ENCODE data around the gene DNAJC5. TPM values are rescaled to one million over a fixed set of nuclear protein-coding genes. Genes with fewer than 3 reads are reported as not detected.
A peak's percentile ranks its signal among the peaks of the same experiment; 100 is the strongest.

DNAJC5 gene
- total and polyA plus RNA-seq, 2 experiments from 2014 or later, result 7.1 to 33.5 TPM

DNA sequence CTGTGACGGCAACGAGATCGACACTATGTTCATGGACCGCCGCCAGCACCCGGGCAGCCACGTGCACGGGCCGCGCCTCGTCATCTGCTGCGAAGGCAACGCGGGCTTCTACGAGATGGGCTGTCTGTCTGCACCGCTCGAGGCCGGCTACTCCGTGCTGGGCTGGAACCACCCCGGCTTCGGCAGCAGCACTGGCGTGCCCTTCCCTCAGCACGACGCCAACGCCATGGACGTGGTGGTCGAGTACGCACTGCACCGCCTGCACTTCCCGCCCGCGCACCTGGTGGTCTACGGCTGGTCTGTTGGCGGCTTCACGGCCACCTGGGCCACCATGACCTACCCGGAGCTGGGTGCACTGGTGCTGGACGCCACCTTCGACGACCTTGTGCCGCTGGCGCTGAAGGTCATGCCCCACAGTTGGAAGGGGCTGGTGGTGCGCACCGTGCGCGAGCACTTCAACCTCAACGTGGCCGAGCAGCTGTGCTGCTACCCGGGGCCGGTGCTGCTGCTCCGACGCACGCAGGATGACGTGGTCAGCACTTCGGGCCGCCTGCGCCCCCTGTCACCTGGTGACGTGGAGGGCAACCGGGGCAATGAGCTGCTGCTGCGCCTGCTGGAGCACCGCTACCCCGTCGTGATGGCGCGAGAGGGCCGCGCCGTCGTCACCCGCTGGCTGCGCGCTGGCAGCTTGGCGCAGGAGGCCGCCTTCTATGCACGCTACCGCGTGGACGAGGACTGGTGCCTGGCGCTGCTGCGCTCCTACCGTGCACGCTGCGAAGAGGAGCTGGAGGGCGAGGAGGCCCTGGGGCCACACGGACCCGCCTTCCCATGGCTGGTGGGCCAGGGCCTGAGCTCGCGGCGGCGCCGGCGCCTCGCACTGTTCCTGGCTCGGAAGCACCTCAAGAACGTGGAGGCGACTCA, 32.7 kb upstream of the DNAJC5 start:
- Mint-ChIP-seq H3K27me3 (ENCODE audit: insufficient read depth, low read depth, poor library complexity) (peaks cover 26% of the 10 kb centered on the region), H3K36me3 (ENCODE audit: low read depth) (peaks cover 7% of the 10 kb centered on the region), H3K9me3 (no peaks in the 10 kb centered on the region), H3K4me3 (no peak overlapping the region), H3K27ac (no peak overlapping the region), H3K4me1 (peaks cover 51% of the 10 kb centered on the region)
- Histone ChIP-seq H3F3A (replicated peaks; ENCODE audit: low read depth) (peaks cover 33% of the 10 kb centered on the region), H3K9me2 (ENCODE audit: insufficient read depth) (no peaks in the 10 kb centered on the region), H3K36me3 (ENCODE audit: insufficient read depth) (no peaks in the 10 kb centered on the region), H3K79me2 (replicated peaks; ENCODE audit: insufficient read depth) (peaks cover 26% of the 10 kb centered on the region), H3K27ac (ENCODE audit: low read depth) (no peak overlapping the region), H3K4me2 (no peak overlapping the region), H2AFZ (no peak overlapping the region), H3K4me1 (ENCODE audit: insufficient read depth) (peaks cover 45% of the 10 kb centered on the region), H3K4me3 (no peak overlapping the region), H4K20me1 (replicated peaks; ENCODE audit: insufficient read depth) (peaks cover 8% of the 10 kb centered on the region; the same call in 1 of the 2 replicates), H3K27me3 (ENCODE audit: insufficient read depth) (no peaks in the 10 kb centered on the region)
- DNase-seq (ENCODE audit: low spot score) (no peak), ATAC-seq (no peak)
- TF ChIP-seq ZNF114 (CRISPR knock-in tag; IDR thresholded peaks at IDR 0.05) (no peak), EZH2 (IDR thresholded peaks at IDR 0.05; ENCODE audit: low read depth, unreplicated experiment) (no peak), JUNB (IDR thresholded peaks at IDR 0.05; ENCODE audit: unreplicated experiment) (no peak), STAT1 (IDR thresholded peaks at IDR 0.05; ENCODE audit: unreplicated experiment) (no peak), POLR2AphosphoS5 (IDR thresholded peaks at IDR 0.05; ENCODE audit: low read depth) (no peak), ZNF331 (CRISPR knock-in tag; IDR thresholded peaks at IDR 0.05; ENCODE audit: low read depth) (no peak)
- TF ChIP-seq, protein P1, sequence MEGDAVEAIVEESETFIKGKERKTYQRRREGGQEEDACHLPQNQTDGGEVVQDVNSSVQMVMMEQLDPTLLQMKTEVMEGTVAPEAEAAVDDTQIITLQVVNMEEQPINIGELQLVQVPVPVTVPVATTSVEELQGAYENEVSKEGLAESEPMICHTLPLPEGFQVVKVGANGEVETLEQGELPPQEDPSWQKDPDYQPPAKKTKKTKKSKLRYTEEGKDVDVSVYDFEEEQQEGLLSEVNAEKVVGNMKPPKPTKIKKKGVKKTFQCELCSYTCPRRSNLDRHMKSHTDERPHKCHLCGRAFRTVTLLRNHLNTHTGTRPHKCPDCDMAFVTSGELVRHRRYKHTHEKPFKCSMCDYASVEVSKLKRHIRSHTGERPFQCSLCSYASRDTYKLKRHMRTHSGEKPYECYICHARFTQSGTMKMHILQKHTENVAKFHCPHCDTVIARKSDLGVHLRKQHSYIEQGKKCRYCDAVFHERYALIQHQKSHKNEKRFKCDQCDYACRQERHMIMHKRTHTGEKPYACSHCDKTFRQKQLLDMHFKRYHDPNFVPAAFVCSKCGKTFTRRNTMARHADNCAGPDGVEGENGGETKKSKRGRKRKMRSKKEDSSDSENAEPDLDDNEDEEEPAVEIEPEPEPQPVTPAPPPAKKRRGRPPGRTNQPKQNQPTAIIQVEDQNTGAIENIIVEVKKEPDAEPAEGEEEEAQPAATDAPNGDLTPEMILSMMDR (conservative IDR thresholded peaks at IDR 0.05; ENCODE audit: low read depth in 2 of 2), result no peak
- TF ChIP-seq, protein P2, sequence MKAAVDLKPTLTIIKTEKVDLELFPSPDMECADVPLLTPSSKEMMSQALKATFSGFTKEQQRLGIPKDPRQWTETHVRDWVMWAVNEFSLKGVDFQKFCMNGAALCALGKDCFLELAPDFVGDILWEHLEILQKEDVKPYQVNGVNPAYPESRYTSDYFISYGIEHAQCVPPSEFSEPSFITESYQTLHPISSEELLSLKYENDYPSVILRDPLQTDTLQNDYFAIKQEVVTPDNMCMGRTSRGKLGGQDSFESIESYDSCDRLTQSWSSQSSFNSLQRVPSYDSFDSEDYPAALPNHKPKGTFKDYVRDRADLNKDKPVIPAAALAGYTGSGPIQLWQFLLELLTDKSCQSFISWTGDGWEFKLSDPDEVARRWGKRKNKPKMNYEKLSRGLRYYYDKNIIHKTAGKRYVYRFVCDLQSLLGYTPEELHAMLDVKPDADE (IDR thresholded peaks at IDR 0.05), result no peak

DNA sequence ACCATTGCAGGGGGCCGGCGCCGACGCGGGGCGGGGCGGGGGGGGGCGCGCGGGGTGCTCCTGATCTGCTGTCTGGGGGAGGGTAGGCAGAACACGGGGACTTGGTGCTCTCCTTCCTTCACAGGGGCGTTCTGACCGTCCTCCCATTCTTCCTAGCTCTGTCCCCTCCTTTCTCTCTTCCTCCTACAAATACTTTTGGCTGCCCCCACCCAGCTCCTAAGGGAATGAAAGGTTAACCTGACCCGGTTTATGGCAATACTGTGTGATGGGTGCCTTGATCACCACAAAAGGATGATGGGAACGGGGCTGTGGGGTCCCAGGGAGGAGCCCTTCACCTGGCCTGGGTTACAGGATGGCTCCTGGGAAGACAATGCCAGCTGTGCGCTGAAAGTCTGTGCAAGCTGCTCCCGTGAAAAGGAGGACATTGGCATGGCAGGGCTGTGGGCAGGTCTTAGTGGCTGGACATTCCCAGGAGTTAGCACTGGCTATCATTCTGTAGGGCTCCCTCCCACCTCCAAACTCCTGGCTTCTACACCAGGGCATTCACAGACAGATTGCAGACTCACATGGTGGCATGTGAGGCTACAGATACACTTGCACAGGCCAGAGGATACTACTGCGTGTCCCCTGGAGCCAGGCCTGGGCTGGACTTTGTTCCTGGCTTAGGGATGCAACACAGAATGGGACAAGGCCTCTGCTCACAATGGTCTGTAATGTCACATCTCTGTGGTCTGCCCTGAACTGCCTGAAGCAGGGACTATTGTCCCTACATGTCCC, 31.7 kb upstream of the DNAJC5 start:
- Histone ChIP-seq H3K4me1 (ENCODE audit: insufficient read depth) (peaks cover 38% of the 10 kb centered on the region), H3K36me3 (ENCODE audit: insufficient read depth) (no peaks in the 10 kb centered on the region; the same call in 1 of the 2 replicates), H3K27ac (ENCODE audit: low read depth) (peak overlapping the region; percentile 93; the same call in 1 of the 2 replicates), H3K4me3 (peak overlapping the region; percentile 93), H3K27me3 (ENCODE audit: insufficient read depth) (no peaks in the 10 kb centered on the region), H3F3A (replicated peaks; ENCODE audit: low read depth) (peaks cover 33% of the 10 kb centered on the region), H3K79me2 (replicated peaks; ENCODE audit: insufficient read depth) (peaks cover 36% of the 10 kb centered on the region), H3K9me2 (ENCODE audit: insufficient read depth) (no peaks in the 10 kb centered on the region), H3K4me2 (peak overlapping the region; percentile 85), H2AFZ (no peak overlapping the region), H4K20me1 (replicated peaks; ENCODE audit: insufficient read depth) (peaks cover 8% of the 10 kb centered on the region; the same call in 1 of the 2 replicates)
- H3K9me3 Mint-ChIP-seq, result no peaks in the 10 kb centered on the region
- H3K4me1 Mint-ChIP-seq, result peaks cover 42% of the 10 kb centered on the region
- H3K4me3 Mint-ChIP-seq, result peak overlapping the region; percentile 94
- ATAC-seq, result no peak
- peak overlapping the region; percentile 97 for H3K27ac Mint-ChIP-seq
- DNase-seq (ENCODE audit: low spot score), result no peak
- peaks cover 24% of the 10 kb centered on the region for H3K27me3 Mint-ChIP-seq (ENCODE audit: insufficient read depth, low read depth, poor library complexity)
- H3K36me3 Mint-ChIP-seq (ENCODE audit: low read depth), result peaks cover 13% of the 10 kb centered on the region
- TF ChIP-seq STAT1 (IDR thresholded peaks at IDR 0.05; ENCODE audit: unreplicated experiment) (no peak), JUNB (IDR thresholded peaks at IDR 0.05; ENCODE audit: unreplicated experiment) (no peak), CREB1 (CRISPR knock-in tag; IDR thresholded peaks at IDR 0.05; ENCODE audit: low read depth) (no peak)
- TF ChIP-seq, protein P3, sequence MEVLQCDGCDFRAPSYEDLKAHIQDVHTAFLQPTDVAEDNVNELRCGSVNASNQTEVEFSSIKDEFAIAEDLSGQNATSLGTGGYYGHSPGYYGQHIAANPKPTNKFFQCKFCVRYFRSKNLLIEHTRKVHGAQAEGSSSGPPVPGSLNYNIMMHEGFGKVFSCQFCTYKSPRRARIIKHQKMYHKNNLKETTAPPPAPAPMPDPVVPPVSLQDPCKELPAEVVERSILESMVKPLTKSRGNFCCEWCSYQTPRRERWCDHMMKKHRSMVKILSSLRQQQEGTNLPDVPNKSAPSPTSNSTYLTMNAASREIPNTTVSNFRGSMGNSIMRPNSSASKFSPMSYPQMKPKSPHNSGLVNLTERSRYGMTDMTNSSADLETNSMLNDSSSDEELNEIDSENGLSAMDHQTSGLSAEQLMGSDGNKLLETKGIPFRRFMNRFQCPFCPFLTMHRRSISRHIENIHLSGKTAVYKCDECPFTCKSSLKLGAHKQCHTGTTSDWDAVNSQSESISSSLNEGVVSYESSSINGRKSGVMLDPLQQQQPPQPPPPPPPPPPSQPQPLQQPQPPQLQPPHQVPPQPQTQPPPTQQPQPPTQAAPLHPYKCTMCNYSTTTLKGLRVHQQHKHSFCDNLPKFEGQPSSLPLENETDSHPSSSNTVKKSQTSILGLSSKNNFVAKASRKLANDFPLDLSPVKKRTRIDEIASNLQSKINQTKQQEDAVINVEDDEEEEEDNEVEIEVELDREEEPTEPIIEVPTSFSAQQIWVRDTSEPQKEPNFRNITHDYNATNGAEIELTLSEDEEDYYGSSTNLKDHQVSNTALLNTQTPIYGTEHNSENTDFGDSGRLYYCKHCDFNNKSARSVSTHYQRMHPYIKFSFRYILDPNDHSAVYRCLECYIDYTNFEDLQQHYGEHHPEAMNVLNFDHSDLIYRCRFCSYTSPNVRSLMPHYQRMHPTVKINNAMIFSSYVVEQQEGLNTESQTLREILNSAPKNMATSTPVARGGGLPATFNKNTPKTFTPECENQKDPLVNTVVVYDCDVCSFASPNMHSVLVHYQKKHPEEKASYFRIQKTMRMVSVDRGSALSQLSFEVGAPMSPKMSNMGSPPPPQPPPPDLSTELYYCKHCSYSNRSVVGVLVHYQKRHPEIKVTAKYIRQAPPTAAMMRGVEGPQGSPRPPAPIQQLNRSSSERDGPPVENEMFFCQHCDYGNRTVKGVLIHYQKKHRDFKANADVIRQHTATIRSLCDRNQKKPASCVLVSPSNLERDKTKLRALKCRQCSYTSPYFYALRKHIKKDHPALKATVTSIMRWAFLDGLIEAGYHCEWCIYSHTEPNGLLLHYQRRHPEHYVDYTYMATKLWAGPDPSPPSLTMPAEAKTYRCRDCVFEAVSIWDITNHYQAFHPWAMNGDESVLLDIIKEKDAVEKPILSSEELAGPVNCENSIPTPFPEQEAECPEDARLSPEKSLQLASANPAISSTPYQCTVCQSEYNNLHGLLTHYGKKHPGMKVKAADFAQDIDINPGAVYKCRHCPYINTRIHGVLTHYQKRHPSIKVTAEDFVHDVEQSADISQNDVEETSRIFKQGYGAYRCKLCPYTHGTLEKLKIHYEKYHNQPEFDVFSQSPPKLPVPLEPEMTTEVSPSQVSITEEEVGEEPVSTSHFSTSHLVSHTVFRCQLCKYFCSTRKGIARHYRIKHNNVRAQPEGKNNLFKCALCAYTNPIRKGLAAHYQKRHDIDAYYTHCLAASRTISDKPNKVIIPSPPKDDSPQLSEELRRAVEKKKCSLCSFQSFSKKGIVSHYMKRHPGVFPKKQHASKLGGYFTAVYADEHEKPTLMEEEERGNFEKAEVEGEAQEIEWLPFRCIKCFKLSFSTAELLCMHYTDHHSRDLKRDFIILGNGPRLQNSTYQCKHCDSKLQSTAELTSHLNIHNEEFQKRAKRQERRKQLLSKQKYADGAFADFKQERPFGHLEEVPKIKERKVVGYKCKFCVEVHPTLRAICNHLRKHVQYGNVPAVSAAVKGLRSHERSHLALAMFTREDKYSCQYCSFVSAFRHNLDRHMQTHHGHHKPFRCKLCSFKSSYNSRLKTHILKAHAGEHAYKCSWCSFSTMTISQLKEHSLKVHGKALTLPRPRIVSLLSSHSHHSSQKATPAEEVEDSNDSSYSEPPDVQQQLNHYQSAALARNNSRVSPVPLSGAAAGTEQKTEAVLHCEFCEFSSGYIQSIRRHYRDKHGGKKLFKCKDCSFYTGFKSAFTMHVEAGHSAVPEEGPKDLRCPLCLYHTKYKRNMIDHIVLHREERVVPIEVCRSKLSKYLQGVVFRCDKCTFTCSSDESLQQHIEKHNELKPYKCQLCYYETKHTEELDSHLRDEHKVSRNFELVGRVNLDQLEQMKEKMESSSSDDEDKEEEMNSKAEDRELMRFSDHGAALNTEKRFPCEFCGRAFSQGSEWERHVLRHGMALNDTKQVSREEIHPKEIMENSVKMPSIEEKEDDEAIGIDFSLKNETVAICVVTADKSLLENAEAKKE (CRISPR knock-in tag; IDR thresholded peaks at IDR 0.05), result no peak
